Renal pelvis (tissue), 4 donors: ENCODE measurements around the gene PRSS27. TPM values are rescaled to one million over a fixed set of nuclear protein-coding genes. Genes with fewer than 3 reads are reported as not detected.

Experiments used
- DNase-seq: peaks from one replicate; pipeline ENCODE4 v3.0.0-alpha.2; 2013
- polyA plus RNA-seq, 3 donors: library from polyadenylated mRNA; unstranded; fragments of 120-200 nt; gene quantifications; one replicate each; pipeline ENCODE4 v1.2.1, GENCODE V29; 2013; ENCODE audit not compliant: insufficient read length in 3 of 3

PRSS27 gene
- polyA plus RNA-seq, 3 donors, result 1.5 to 2.8 (median 2.0) TPM

- no peak for DNase-seq
Measured at GRCh38 chr16:2710711-2711231, 9.3 kb downstream of the PRSS27 start.

- no peak for DNase-seq
Measured at GRCh38 chr16:2710021-2710710, 9.9 kb downstream of the PRSS27 start.

GRCh38 chr16:2709588-2709984 is 10.4 kb downstream of the PRSS27 start:
- no peak for DNase-seq

- DNase-seq, result no peak
Measured at GRCh38 chr16:2708955-2709587, 11.0 kb downstream of the PRSS27 start.

GRCh38 chr16:2708290-2708639 is 11.8 kb downstream of the PRSS27 start:
- no peak for DNase-seq

GRCh38 chr16:2707368-2708289 is 12.4 kb downstream of the PRSS27 start:
- no peak for DNase-seq

- no peak for DNase-seq
Measured at GRCh38 chr16:2706611-2707311, 13.3 kb downstream of the PRSS27 start.

GRCh38 chr16:2706085-2706484 is 13.9 kb downstream of the PRSS27 start:
- no peak for DNase-seq

- no peak for DNase-seq
Measured at GRCh38 chr16:2705351-2705750, 14.7 kb downstream of the PRSS27 start.

GRCh38 chr16:2704983-2705275 is 15.1 kb downstream of the PRSS27 start:
- DNase-seq, result no peak

GRCh38 chr16:2704166-2704982 is 15.7 kb downstream of the PRSS27 start:
- DNase-seq, result no peak

- DNase-seq, result no peak
Measured at GRCh38 chr16:2702871-2703745, 16.9 kb downstream of the PRSS27 start.

GRCh38 chr16:2702438-2702825 is 17.6 kb downstream of the PRSS27 start:
- no peak for DNase-seq

- no peak for DNase-seq
Measured at GRCh38 chr16:2701713-2702437, 18.1 kb downstream of the PRSS27 start.

- DNase-seq, result no peak
Measured at GRCh38 chr16:2701272-2701671, 18.8 kb downstream of the PRSS27 start.

- no peak for DNase-seq
Measured at GRCh38 chr16:2700786-2701185, 19.2 kb downstream of the PRSS27 start.

GRCh38 chr16:2699791-2700600 is 20.0 kb downstream of the PRSS27 start:
- no peak for DNase-seq

GRCh38 chr16:2698965-2699750 is 20.9 kb downstream of the PRSS27 start:
- DNase-seq, result no peak
